Measurements from ENCODE around the gene MYZAP. TPM values are rescaled to one million over a fixed set of nuclear protein-coding genes. Genes with fewer than 3 reads are reported as not detected.
"Not testable (repeated sequence)": the region's sequence is repeated elsewhere in the genome, so short reads cannot be mapped to it uniquely, and the experiment has no call there.

Gene MYZAP
- total RNA-seq, 4 donors from 2014 or later = 0.98 to 9.3 (median 2.7) TPM

GRCh38 chr15:57611938-57612337 is 20.2 kb downstream of the MYZAP start:
- no peak overlapping the region for H3K27ac ChIP-seq

GRCh38 chr15:57614241-57614640 is 22.5 kb downstream of the MYZAP start:
- Histone ChIP-seq H3K4me3 (no peak overlapping the region), H3K4me1 (no peaks in the 10 kb centered on the region), H3K27me3 (no peaks in the 10 kb centered on the region), H3K27ac (no peak overlapping the region), H3K36me3 (no peaks in the 10 kb centered on the region), H3K9me3 (no peaks in the 10 kb centered on the region)
- TF ChIP-seq POLR2A (IDR thresholded peaks at IDR 0.05) (no peak), EP300 (IDR thresholded peaks at IDR 0.05) (no peak), CTCF (IDR thresholded peaks at IDR 0.05) (no peak)
- no peak for DNase-seq (ENCODE audit: low spot score in 2 of 2)
- 73 to 74% methylated on average over 7 of the region's 7 CpGs for WGBS, 2 donors

More at GRCh38 chr15:57611938-57612337, 20.2 kb downstream of the MYZAP start:
- peak in 2 of 5 experiments; percentile 5 to 12 for TF ChIP-seq CTCF (IDR thresholded peaks at IDR 0.05)
- TF ChIP-seq EP300 (IDR thresholded peaks at IDR 0.05) = no peak
- WGBS, 2 donors = 43 to 71% methylated on average over 3 of the region's 3 CpGs
- Histone ChIP-seq H3K4me1 (no peaks in the 10 kb centered on the region), H3K4me3 (no peak overlapping the region), H3K36me3 (no peaks in the 10 kb centered on the region), H3K9me3 (no peaks in the 10 kb centered on the region), H3K27me3 (no peaks in the 10 kb centered on the region)
- no peak for DNase-seq (ENCODE audit: low spot score in 2 of 2)

GRCh38 chr15:57615951-57616496 is 24.3 kb downstream of the MYZAP start:
- not testable (repeated sequence) for H3K27me3 ChIP-seq
- 78 to 80% methylated on average over 8 of the region's 8 CpGs for WGBS, 2 donors

GRCh38 chr15:57618325-57618724 is 26.6 kb downstream of the MYZAP start:
- WGBS, 2 donors = 78 to 93% methylated on average over 1 of the region's 1 CpG
- peaks cover 0 to 12% (median 2%) of the 10 kb centered on the region in 4 donors for H3K4me1 ChIP-seq

More at GRCh38 chr15:57615951-57616496, 24.3 kb downstream of the MYZAP start:
- H3K9me3 ChIP-seq; H3K4me3 ChIP-seq; H3K36me3 ChIP-seq; DNase-seq (ENCODE audit: low spot score in 2 of 2); H3K27ac ChIP-seq: not testable (repeated sequence)
- peaks cover 0 to 12% (median 2%) of the 10 kb centered on the region in 4 donors for H3K4me1 ChIP-seq

GRCh38 chr15:57619746-57620145 is 28.0 kb downstream of the MYZAP start:
- TF ChIP-seq CTCF (IDR thresholded peaks at IDR 0.05) (no peak), POLR2A (IDR thresholded peaks at IDR 0.05) (no peak), EP300 (IDR thresholded peaks at IDR 0.05) (no peak)
- DNase-seq (ENCODE audit: low spot score in 2 of 2) = no peak
- Histone ChIP-seq H3K9me3 (no peaks in the 10 kb centered on the region), H3K36me3 (no peaks in the 10 kb centered on the region), H3K4me3 (no peak overlapping the region), H3K27ac (peak overlapping the region in 1 of 4 donors; percentile 61), H3K27me3 (no peaks in the 10 kb centered on the region), H3K4me1 (peaks cover 0 to 12% (median 2%) of the 10 kb centered on the region in 4 donors)
- 71 to 81% methylated on average over 3 of the region's 3 CpGs for whole genome bisulfite sequencing, 2 donors

More at GRCh38 chr15:57618325-57618724, 26.6 kb downstream of the MYZAP start:
- no peaks in the 10 kb centered on the region for H3K27me3 ChIP-seq
- H3K36me3 ChIP-seq = no peaks in the 10 kb centered on the region
- no peak for TF ChIP-seq POLR2A (IDR thresholded peaks at IDR 0.05)
- TF ChIP-seq EP300 (IDR thresholded peaks at IDR 0.05) = no peak
- TF ChIP-seq CTCF (IDR thresholded peaks at IDR 0.05) = no peak
- no peak overlapping the region for H3K27ac ChIP-seq
- no peak overlapping the region for H3K4me3 ChIP-seq
- DNase-seq (ENCODE audit: low spot score in 2 of 2) = no peak
- no peaks in the 10 kb centered on the region for H3K9me3 ChIP-seq
